Measurements from ENCODE around the gene CKMT2. TPM values are rescaled to one million over a fixed set of nuclear protein-coding genes. Genes with fewer than 3 reads are reported as not detected.

Gene CKMT2
- total RNA-seq, 2 donors from 2014 or later: 2.1 to 2.3 TPM

DNA sequence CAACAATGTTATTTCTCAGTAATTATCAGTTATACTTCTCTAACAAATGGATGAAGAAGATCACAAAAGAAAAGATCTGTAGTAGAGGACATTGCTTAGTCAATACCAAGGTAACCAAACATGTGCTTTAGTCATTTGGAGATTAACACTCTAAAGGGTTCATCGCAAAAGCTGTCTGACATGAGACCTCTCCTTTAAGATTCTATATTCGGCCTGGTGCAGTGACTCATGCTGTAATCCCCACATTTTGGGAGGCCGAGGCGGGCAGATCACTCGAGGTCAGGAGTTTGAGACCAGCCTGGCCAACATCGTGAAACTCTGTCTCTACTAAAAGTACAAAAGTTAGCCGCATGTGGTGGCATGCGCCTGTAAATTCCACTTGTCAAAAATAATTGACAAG, 18.3 kb upstream of the CKMT2 start:
- TF ChIP-seq, protein P1, sequence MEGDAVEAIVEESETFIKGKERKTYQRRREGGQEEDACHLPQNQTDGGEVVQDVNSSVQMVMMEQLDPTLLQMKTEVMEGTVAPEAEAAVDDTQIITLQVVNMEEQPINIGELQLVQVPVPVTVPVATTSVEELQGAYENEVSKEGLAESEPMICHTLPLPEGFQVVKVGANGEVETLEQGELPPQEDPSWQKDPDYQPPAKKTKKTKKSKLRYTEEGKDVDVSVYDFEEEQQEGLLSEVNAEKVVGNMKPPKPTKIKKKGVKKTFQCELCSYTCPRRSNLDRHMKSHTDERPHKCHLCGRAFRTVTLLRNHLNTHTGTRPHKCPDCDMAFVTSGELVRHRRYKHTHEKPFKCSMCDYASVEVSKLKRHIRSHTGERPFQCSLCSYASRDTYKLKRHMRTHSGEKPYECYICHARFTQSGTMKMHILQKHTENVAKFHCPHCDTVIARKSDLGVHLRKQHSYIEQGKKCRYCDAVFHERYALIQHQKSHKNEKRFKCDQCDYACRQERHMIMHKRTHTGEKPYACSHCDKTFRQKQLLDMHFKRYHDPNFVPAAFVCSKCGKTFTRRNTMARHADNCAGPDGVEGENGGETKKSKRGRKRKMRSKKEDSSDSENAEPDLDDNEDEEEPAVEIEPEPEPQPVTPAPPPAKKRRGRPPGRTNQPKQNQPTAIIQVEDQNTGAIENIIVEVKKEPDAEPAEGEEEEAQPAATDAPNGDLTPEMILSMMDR (conservative IDR thresholded peaks at IDR 0.05): no peak
- Mint-ChIP-seq H3K27me3 (ENCODE audit: insufficient read depth) (no peaks in the 10 kb centered on the region), H3K36me3 (ENCODE audit: low read depth) (peaks cover 44% of the 10 kb centered on the region), H3K4me1 (peaks cover 16% of the 10 kb centered on the region), H3K27ac (no peak overlapping the region), H3K9me3 (no peaks in the 10 kb centered on the region), H3K4me3 (no peak overlapping the region)
- WGBS, 2 experiments (ENCODE audit: insufficient coverage in 1 of 2, insufficient read length in 1 of 2): 83 to 93% methylated on average over 6 to 8 of the region's 8 CpGs
- Histone ChIP-seq H3K27me3 (ENCODE audit: control insufficient read depth, insufficient read depth, low read length, poor library complexity, severe bottlenecking) (no peaks in the 10 kb centered on the region), H3K9ac (ENCODE audit: extremely low read depth, low read length, poor library complexity, severe bottlenecking) (no peak overlapping the region), H3K4me3 (ENCODE audit: low read length) (no peak overlapping the region), H3K4me1 (ENCODE audit: control insufficient read depth, insufficient read depth, low read length) (no peaks in the 10 kb centered on the region), H3K36me3 (ENCODE audit: control insufficient read depth, insufficient read depth, low read length) (peaks cover 10% of the 10 kb centered on the region), H3K9me3 (ENCODE audit: control insufficient read depth, low read length) (no peaks in the 10 kb centered on the region), H3K27ac (ENCODE audit: low read depth, low read length) (no peak overlapping the region)
- no peak for DNase-seq

DNA sequence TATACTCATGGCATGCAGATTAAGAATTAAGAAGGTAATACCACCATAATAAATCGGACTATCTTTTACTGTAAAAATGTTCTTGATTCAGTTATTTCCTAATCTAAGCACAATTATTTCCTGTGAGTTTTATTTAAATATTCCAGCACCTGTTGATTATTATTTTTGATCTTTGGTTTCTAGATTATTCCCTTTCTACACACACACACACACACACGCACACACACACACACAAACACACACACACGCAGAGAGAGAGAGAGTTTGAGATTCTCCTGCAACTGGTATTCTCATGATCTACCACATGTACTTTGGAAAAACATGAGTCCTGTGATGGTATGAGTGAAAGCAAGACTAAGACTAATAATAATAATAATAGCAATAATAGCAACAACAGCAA, 17.0 kb upstream of the CKMT2 start:
- Mint-ChIP-seq H3K4me3 (no peak overlapping the region), H3K27me3 (ENCODE audit: insufficient read depth) (no peaks in the 10 kb centered on the region), H3K36me3 (ENCODE audit: low read depth) (peaks cover 40% of the 10 kb centered on the region), H3K9me3 (no peaks in the 10 kb centered on the region), H3K27ac (no peak overlapping the region), H3K4me1 (peaks cover 16% of the 10 kb centered on the region)
- Histone ChIP-seq H3K9me3 (ENCODE audit: control insufficient read depth, low read length) (no peaks in the 10 kb centered on the region), H3K27ac (ENCODE audit: low read depth, low read length) (no peak overlapping the region), H3K9ac (ENCODE audit: extremely low read depth, low read length, poor library complexity, severe bottlenecking) (no peak overlapping the region), H3K27me3 (ENCODE audit: control insufficient read depth, insufficient read depth, low read length, poor library complexity, severe bottlenecking) (no peaks in the 10 kb centered on the region), H3K4me3 (ENCODE audit: low read length) (no peak overlapping the region), H3K4me1 (ENCODE audit: control insufficient read depth, insufficient read depth, low read length) (no peaks in the 10 kb centered on the region), H3K36me3 (ENCODE audit: control insufficient read depth, insufficient read depth, low read length) (peaks cover 10% of the 10 kb centered on the region)
- DNase-seq: no peak
- TF ChIP-seq, protein P1 (conservative IDR thresholded peaks at IDR 0.05): no peak
- 65 to 100% methylated on average over 1 to 2 of the region's 3 CpGs for WGBS, 2 experiments (ENCODE audit: insufficient coverage in 1 of 2, insufficient read length in 1 of 2)

DNA sequence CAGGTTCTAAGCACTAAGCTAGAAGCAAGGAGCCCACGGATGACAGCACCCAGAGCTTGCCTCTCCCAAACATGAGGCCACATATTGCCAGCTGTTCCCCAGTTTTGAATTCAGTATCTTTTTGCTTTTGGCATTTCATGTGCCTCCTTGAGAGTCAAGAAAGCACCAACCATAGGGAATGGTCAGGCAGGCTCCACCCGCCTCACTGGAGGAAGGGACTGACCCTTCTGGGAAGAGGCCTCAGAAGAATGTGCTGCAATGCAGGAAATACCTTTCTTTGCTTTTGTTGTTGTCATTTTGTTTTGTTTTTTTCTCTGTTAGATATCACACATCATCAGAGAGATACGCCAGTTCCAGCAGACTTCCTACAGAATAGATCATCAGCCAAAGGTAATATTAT, 13.7 kb upstream of the CKMT2 start:
- H3K9me3 Mint-ChIP-seq: no peaks in the 10 kb centered on the region
- H3K4me3 Mint-ChIP-seq: no peak overlapping the region
- H3K36me3 ChIP-seq (ENCODE audit: control insufficient read depth, insufficient read depth, low read length): peaks cover 9% of the 10 kb centered on the region
- no peak overlapping the region for H3K27ac ChIP-seq (ENCODE audit: low read depth, low read length)
- no peak overlapping the region for H3K27ac Mint-ChIP-seq
- no peak overlapping the region for H3K4me3 ChIP-seq (ENCODE audit: low read length)
- no peak for DNase-seq
- WGBS, 2 experiments (ENCODE audit: insufficient coverage in 1 of 2, insufficient read length in 1 of 2): 95 to 100% methylated on average over 2 to 3 of the region's 3 CpGs
- H3K4me1 ChIP-seq (ENCODE audit: control insufficient read depth, insufficient read depth, low read length): no peaks in the 10 kb centered on the region
- no peaks in the 10 kb centered on the region for H3K9me3 ChIP-seq (ENCODE audit: control insufficient read depth, low read length)
- no peaks in the 10 kb centered on the region for H3K27me3 Mint-ChIP-seq (ENCODE audit: insufficient read depth)
- no peaks in the 10 kb centered on the region for H3K4me1 Mint-ChIP-seq
- H3K27me3 ChIP-seq (ENCODE audit: control insufficient read depth, insufficient read depth, low read length, poor library complexity, severe bottlenecking): no peaks in the 10 kb centered on the region
- TF ChIP-seq, protein P1 (conservative IDR thresholded peaks at IDR 0.05): no peak
- no peak overlapping the region for H3K9ac ChIP-seq (ENCODE audit: extremely low read depth, low read length, poor library complexity, severe bottlenecking)
- peaks cover 39% of the 10 kb centered on the region for H3K36me3 Mint-ChIP-seq (ENCODE audit: low read depth)

Measured in endodermal cell (in vitro differentiated cells).